Adrenal gland (tissue), 12 donors: ENCODE data around the gene SRCAP. TPM values are rescaled to one million over a fixed set of nuclear protein-coding genes. Genes with fewer than 3 reads are reported as not detected.
"Not testable (repeated sequence)": the region's sequence is repeated elsewhere in the genome, so short reads cannot be mapped to it uniquely, and the experiment has no call there.

ENCODE experiments used
- DNase-seq, 7 donors: peaks; one replicate each; pipeline ENCODE4 v3.0.0-alpha.2; 2019 to 2020
- H3K27ac ChIP-seq, 5 donors: fragments of 200-600 bp; sonication (generic) in 4 of 5; 1 replicate in 3 of 5; 2 replicates in 2 of 5; pipeline versions ENCODE4 v1.5.1 to v1.8.0; 2016 to 2020; ENCODE audit warnings: mild to moderate bottlenecking in 1 of 5
- H3K27me3 ChIP-seq: fragments of 200-600 bp; 2 replicates; pipeline ENCODE4 v1.8.0; 2021
- H3K36me3 ChIP-seq, 2 donors: fragments of 200-600 bp; replicated peaks in 1 of 2; 1 replicate in 1 of 2; 2 replicates in 1 of 2; pipeline versions ENCODE4 v1.5.1 to v1.8.0; 2018 to 2022
- H3K4me1 ChIP-seq, 2 donors: fragments of 200-600 bp; replicated peaks in 1 of 2; 1 replicate in 1 of 2; 2 replicates in 1 of 2; pipeline versions ENCODE4 v1.5.1 to v1.8.0; 2018 to 2021
- H3K4me3 ChIP-seq, 4 donors: fragments of 200-600 bp; sonication (generic) in 3 of 4; one replicate each; pipeline ENCODE4 v1.5.1; 2016 to 2018
- H3K9me3 ChIP-seq, 3 donors: fragments of 200-600 bp; sonication (generic) in 1 of 3; replicated peaks in 1 of 3; 1 replicate in 2 of 3; 2 replicates in 1 of 3; pipeline versions ENCODE4 v1.5.1 to v1.8.0; 2016 to 2021
- POLR2A ChIP-seq, 2 donors: fragments of 450-650 bp; IDR thresholded peaks; one replicate each; pipeline ENCODE4 v1.6.1; 2017; ENCODE audit warnings: antibody characterized with exemption in 2 of 2, mild to moderate bottlenecking in 2 of 2, moderate library complexity in 1 of 2
- WGBS, 4 donors: extraction: QIAGEN DNeasy Blood & Tissue Kit in 2 of 4; methylation state at CpG; one replicate each; pipeline versions ENCODE4 v1.1.5 to v1.1.7; 2013 to 2017; 5-methylcytosine and 5-hydroxymethylcytosine counted together
- intact Hi-C, 2 donors: fragments of 100-400 bp; cut with DNase I; formaldehyde crosslinking; loops; one replicate each; pipeline versions ENCODE4 v1.14.1 to v1.15.0; 2022 to 2023
- polyA plus RNA-seq, 3 donors: library from polyadenylated mRNA; stranded (reverse); fragments of 200-250 nt in 2 of 3; fragments of 350-450 nt in 1 of 3; fragmentation: Illumina TruSeq in 1 of 3; extraction: RNeasy Lipid Tissue Mini Kit (QIAGEN cat#74804) in 1 of 3; gene quantifications; one replicate each; pipeline ENCODE4 v1.2.3, GENCODE V29; 2013 to 2014
- total RNA-seq, 9 donors: library from RNA; depleted of rRNA in 4 of 9; stranded (reverse); fragments of >200 nt in 4 of 9; fragments of 120-200 nt in 1 of 9; fragmentation: NEBNext Ultra II Directional in 1 of 9; extraction: Animal tissue kit (Norgen Biotek cat#: 25700) in 1 of 9; gene quantifications; one replicate each; pipeline versions ENCODE4 v1.1.0 to v1.2.4, GENCODE V29; 2013 to 2023
- TF ChIP-seq, protein P1 (sequence below), 6 experiments: fragments of 450-650 bp in 4 of 6; fragments of 200-600 bp in 2 of 6; sonication (generic) in 1 of 6; IDR thresholded peaks; 1 replicate in 5 of 6; 2 replicates in 1 of 6; pipeline versions ENCODE4 v1.5.1 to v1.8.0; 2016 to 2021; ENCODE audit warnings: antibody characterized with exemption in 6 of 6, mild to moderate bottlenecking in 2 of 6, moderate library complexity in 1 of 6
- donor health status: healthy with polysubstance abuse.
- donor health status: Bipolar disorder and iron deficiency.
- donor health status: DM: yes; HTN: yes; CAD: no.
- donor health status: DM: no; HTN: no; CAD: no.
- donor health status: DM: no; HTN: no; CAD: no.
- donor health status: DM: yes; HTN: yes; CAD: no.

Gene SRCAP
- total and polyA plus RNA-seq, 12 donors: 3.7 to 82.4 (median 46.6) TPM

DNA sequence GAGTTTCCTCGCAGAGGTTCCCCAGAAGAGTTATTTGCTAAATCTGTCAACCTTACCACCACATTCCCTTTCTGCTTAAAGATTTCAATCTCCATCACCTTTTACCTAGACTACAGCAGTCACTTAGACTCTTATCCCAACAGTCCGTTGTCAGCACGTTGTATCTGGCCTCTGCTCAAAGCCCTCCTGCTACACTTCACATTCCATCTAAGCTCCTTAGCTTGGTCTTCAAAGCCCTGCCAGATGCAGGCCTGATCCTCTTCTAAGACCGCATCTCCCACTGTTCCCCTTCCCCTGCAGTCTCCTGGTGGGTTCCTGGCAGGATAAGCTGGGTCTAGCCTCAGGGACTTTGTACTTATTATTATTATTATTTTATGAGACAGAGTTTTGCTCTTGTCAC, 10.3 kb upstream of the SRCAP start:
- H3K27me3 ChIP-seq: no peaks in the 10 kb centered on the region
- H3K9me3 ChIP-seq: no peaks in the 10 kb centered on the region
- no peaks in the 10 kb centered on the region for H3K36me3 ChIP-seq
- no peak overlapping the region for H3K4me3 ChIP-seq
- intact Hi-C loops: no loop called here
- no peaks in the 10 kb centered on the region for H3K4me1 ChIP-seq
- DNase-seq: no peak
- no peak overlapping the region for H3K27ac ChIP-seq
- WGBS, 4 donors: 77 to 81% (median 80%) methylated on average over 4 of the region's 4 CpGs
- TF ChIP-seq, protein P1, sequence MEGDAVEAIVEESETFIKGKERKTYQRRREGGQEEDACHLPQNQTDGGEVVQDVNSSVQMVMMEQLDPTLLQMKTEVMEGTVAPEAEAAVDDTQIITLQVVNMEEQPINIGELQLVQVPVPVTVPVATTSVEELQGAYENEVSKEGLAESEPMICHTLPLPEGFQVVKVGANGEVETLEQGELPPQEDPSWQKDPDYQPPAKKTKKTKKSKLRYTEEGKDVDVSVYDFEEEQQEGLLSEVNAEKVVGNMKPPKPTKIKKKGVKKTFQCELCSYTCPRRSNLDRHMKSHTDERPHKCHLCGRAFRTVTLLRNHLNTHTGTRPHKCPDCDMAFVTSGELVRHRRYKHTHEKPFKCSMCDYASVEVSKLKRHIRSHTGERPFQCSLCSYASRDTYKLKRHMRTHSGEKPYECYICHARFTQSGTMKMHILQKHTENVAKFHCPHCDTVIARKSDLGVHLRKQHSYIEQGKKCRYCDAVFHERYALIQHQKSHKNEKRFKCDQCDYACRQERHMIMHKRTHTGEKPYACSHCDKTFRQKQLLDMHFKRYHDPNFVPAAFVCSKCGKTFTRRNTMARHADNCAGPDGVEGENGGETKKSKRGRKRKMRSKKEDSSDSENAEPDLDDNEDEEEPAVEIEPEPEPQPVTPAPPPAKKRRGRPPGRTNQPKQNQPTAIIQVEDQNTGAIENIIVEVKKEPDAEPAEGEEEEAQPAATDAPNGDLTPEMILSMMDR (IDR thresholded peaks at IDR 0.05): no peak
- no peak for TF ChIP-seq POLR2A (IDR thresholded peaks at IDR 0.05)

DNA sequence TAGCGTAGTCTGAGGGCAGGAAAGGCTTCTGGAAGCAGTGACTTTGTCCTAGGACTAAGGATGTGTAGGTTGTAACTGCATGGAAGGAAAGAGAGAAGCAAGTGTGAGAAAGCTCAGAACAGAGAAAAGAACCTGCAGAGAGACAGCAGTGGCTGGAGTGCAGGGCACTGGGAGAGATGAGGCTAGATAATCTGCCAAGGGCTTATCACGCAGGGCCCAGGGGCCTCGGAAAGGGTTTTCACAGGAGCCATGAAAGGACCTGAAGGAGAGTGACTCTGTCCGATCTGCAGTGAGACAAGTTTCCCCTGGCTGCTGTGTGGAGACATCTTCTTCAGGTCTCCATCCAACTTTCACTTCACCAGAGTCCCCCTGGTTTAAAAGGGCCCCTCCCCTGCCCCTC, 7.1 kb upstream of the SRCAP start:
- Histone ChIP-seq H3K4me1 (no peaks in the 10 kb centered on the region), H3K9me3 (no peaks in the 10 kb centered on the region), H3K27ac (no peak overlapping the region), H3K27me3 (no peaks in the 10 kb centered on the region), H3K36me3 (no peaks in the 10 kb centered on the region), H3K4me3 (no peak overlapping the region)
- WGBS, 4 donors: 64 to 71% (median 69%) methylated on average over 4 of the region's 4 CpGs
- no peak for TF ChIP-seq POLR2A (IDR thresholded peaks at IDR 0.05)
- TF ChIP-seq, protein P1 (IDR thresholded peaks at IDR 0.05): no peak
- intact Hi-C loops: no loop called here
- DNase-seq: no peak

DNA sequence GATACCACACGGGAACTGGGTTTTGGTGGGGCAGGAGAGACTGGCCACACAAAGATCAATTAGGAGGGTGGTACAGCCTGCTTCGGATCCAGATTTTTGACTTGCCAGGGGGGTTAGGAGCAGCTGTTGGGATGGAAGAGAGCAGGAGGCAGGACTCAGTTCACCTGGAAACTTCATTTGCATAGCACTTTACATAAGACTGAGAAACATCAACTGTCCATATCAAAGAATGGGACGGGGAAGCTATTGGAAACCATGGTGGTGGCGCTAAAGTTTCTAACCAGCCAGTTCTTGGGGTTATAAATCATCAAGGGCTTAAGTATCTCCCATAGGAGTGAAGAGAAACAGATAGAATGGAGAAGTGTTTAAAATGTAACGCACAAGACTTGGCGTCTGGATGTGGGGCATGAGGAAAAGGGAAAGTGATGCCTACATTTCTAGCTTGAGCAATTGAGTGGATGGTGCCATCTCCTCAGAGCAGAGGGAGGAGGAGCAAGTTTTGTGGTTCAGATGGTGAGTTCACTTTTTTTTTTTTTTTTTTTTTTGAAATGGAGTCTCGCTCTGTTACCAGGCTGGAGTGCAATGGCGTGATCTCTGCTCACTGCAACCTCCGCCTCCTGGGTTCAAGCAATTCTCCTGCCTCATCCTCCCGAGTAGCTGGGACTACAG, 6.4 kb upstream of the SRCAP start:
- no peaks in the 10 kb centered on the region for H3K36me3 ChIP-seq
- H3K4me3 ChIP-seq: no peak overlapping the region
- H3K27me3 ChIP-seq: no peaks in the 10 kb centered on the region
- H3K4me1 ChIP-seq: peaks cover 0 to 3% of the 10 kb centered on the region in 2 donors
- WGBS, 4 donors: 71 to 80% (median 75%) methylated on average over 9 to 10 of the region's 10 CpGs
- DNase-seq: no peak
- no peaks in the 10 kb centered on the region for H3K9me3 ChIP-seq
- H3K27ac ChIP-seq: no peak overlapping the region
- no peak for TF ChIP-seq POLR2A (IDR thresholded peaks at IDR 0.05)
- TF ChIP-seq, protein P1 (IDR thresholded peaks at IDR 0.05): no peak
- intact Hi-C loops: no loop called here

DNA sequence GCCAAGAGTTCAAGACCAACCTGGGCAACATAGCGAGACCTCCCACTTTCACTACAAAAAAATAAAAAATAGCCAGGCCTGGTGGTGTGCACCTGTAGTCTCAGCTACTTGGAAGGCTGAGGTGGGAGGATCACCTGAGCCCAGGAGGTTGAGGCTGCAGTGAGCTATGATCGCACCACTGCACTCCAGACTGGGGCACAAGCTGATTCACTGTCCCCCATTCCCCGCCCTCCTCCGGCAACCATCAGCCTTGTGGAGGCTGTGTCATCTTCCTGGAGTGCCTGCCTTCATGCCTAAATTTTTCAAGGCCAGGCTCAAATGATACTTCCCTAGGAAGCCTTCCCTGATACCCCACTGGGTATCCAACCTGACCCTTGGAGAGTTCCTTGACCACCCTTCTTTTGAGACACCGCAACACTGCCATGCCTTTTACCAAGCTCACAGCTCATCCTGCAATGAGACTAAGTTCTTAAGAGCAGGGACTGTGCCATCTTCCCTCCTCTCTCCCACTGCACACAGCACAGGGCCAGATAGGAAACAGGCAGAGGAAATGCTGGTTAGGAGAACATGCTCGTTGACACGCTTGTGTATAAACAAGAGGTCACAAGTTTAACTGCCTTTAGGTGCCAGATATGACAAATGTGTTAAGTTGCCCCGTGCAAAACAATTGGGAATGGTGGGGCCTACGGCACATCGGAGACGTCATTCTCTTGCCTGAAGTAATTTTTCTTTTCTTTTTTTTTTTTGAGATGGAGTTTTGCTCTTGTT, 3.9 kb upstream of the SRCAP start:
- peak in 5 of 7 donors; percentile 48 to 56 (median 54) for DNase-seq
- intact Hi-C loops: no loop called here
- no peak overlapping the region for H3K4me3 ChIP-seq
- H3K27ac ChIP-seq: peak overlapping the region in 1 of 5 donors; percentile 5
- no peaks in the 10 kb centered on the region for H3K9me3 ChIP-seq
- WGBS, 4 donors: 59 to 75% (median 65%) methylated on average over 10 to 11 of the region's 11 CpGs
- H3K36me3 ChIP-seq: peaks cover 0 to 4% of the 10 kb centered on the region in 2 donors
- H3K27me3 ChIP-seq: no peaks in the 10 kb centered on the region
- H3K4me1 ChIP-seq: peaks cover 8 to 15% of the 10 kb centered on the region in 2 donors
- TF ChIP-seq, protein P1 (IDR thresholded peaks at IDR 0.05): no peak
- no peak for TF ChIP-seq POLR2A (IDR thresholded peaks at IDR 0.05)

DNA sequence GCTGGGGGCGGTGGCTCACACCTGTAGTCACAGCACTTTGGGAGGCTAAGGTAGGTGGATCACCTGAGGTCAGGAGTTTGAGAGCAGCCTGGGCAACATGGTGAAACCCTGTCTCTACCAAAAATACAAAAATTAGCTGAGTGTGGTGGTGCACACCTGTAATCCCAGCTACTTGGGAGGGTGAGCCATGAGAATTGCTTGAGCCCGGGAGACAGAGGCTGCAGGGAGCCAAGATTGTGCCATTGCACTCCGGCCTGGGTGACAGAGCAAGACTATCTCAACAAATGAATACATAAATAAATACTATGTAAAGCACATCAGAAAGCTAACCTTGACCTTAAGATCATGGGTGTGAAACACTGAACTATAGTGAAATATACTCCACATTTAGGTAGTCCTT, 2.3 kb upstream of the SRCAP start:
- Histone ChIP-seq H3K36me3 (peaks cover 0 to 18% of the 10 kb centered on the region in 2 donors), H3K4me1 (peaks cover 8 to 21% of the 10 kb centered on the region in 2 donors)
- H3K27ac ChIP-seq, H3K27me3 ChIP-seq, intact Hi-C loops, H3K9me3 ChIP-seq, H3K4me3 ChIP-seq, DNase-seq: not testable (repeated sequence)
- WGBS, 4 donors: 87 to 97% (median 92%) methylated on average over 3 of the region's 3 CpGs
